ENCODE measurements around the gene ABTB1.
"Not testable (repeated sequence)": the region's sequence is repeated elsewhere in the genome, so short reads cannot be mapped to it uniquely, and the experiment has no call there.

ABTB1 gene

DNA sequence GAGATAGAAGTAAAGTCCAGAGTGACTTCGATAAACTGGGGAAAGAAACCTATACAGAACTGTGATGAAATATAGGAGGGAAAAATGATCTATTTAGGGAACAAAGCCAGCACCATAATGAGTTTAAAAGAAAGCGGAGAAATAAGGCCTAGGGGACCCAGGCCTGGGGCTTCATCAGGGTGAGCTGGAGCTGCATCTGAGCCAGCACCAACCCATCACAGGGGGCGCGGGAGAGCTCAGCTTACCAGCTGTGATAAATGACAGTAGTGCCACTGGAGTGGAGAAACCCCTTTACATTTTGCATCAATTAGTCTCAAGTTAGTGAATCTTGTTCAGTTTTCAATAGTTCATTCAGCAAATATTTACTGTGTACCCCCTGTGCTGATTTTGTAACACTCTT lies 22.5 kb upstream of the ABTB1 start:
- no peak for FAIRE-seq

DNA sequence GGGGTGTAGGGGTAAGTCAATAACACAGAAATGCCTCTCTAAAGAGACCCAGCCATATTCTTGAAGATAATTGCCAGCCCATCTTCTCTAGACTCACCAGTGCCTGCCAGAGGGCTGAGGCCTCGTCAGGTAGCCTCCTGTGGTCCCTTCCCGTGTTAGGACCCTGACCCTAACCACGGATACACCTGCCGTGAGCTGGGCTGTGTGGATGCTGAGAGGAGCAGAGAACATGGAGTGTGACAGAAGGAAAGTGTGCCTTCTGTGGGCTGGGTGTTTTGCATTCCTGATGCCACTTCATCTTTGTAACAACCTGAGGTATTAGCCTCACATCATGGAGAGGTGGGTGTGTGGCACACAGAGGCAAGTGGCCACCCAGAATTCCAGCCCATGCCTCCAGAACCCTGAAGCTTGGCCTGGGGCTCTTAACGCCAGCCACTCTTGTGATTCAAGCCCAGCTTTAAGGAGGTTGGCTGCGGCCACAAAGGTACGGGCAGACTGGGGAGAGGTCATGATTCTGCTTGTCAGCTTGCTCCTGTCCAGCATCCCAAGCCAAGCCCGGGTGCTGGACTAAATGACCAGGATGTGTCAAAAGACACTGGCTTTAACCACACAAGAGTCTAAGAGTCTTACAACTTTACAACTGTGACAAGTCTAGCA lies 21.1 kb upstream of the ABTB1 start:
- FAIRE-seq: no peak

DNA sequence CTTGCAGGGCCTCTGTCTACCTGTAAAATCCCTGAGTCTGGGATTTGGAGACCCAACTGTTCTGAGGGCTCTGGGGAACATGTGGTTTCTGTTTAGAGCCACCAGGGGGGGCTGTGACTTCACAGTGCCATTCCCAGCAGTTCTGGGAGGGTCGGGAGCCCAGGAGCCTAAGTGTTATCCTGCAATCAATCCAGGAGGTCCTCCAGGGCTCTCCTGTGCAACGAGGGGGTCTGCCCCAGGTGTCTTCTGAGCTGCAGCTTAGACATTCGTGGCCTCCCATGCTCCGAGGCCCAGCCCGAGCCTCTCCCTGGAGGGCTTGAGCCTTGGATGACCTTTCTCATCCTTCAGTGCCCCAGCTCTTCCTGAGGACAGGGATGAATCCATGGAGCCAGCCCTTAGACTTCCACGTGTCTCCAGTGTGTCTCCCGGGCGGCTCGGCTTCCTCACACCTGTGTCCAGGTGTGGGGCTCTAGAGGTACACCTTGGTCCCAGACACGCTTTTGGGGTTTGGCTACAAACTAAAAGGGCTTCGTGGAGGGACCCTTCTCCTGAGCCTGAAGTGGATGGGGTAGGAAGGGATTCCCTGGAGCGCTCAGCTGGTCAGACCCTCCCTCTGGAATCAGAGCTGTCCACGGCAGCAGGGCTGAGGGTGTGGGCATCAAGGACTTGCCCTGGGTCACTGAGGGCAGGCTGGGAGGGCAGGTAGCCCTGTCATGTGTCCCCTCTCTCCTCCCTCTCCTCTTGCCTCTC lies 20.3 kb upstream of the ABTB1 start:
- FAIRE-seq: no peak

DNA sequence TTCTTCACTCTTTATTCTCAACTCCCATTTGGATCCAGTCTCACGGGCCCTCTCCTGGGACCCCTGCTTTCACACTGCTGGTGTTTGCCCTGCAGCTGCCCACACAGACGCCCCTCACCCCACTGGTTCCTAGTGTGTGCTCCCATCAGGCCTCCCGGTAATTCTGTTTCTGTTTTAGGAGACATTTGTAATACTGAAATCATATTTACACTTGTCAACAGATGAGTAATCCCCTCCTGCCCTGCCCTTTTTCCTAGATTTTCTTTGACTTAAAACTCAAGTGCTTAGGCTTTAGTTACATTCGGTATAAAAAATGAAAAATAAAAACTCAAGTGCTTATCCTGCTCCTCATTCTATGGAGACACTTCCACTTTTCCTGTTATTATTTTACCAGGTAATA lies 18.4 kb upstream of the ABTB1 start:
- FAIRE-seq: no peak

DNA sequence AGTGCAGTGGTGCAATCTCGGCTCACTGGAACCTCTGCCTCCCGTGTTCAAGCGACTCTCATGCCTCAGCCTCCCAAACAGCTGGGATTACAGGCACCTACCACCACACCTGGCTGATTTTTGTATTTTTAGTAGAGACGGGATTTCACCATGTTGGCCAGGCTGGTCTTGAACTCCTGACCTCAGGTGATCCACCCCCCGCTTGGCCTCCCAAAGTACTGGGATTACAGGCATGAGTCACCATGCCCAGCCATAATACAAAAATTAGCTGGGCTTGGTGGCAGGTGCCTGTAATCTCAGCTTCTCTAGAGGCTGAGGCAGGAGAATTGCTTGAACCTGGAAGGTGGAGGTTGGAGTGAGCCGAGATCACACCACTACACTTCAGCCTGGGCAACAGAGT lies 17.8 kb upstream of the ABTB1 start:
- FAIRE-seq: not testable (repeated sequence)

DNA sequence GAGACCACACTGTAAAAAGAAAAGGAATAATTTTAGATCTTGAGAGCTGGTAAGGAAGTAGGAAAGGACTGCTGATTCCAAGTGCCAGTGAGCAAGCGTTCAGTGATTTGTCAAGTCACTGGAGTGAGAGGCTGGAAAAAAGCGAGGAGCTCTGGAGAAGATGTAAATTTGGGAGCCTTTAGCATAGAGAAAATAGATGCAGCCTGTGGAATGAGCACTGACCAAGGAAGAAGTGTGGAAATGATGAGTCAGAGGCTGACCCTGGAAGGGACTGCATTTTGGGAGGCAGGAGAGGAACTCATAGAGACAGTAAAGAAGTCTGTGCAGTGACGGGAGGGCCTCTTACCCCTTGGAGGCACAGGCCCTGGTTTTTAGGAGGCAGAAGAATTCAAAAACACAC lies 17.1 kb upstream of the ABTB1 start:
- no peak for FAIRE-seq

DNA sequence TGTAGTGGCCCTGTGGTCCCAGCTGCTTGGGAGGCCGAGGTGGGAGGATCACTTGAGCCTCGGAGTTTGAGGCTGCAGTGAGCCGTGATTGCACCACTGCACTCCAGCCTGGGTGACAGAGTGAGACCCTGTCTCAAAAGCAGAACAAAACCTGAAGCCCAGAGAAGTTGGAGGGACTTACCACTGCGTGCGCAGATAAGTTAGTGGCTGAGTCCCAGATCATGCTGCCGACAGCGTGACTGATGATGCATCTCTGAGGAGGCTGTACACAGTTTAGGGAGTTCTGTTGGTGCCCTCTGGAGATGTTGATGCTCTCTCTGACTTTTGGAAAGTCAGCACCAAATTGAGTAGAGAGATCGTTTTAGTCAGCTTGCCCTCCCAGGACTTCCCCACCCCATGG lies 15.8 kb upstream of the ABTB1 start:
- no peak for FAIRE-seq

DNA sequence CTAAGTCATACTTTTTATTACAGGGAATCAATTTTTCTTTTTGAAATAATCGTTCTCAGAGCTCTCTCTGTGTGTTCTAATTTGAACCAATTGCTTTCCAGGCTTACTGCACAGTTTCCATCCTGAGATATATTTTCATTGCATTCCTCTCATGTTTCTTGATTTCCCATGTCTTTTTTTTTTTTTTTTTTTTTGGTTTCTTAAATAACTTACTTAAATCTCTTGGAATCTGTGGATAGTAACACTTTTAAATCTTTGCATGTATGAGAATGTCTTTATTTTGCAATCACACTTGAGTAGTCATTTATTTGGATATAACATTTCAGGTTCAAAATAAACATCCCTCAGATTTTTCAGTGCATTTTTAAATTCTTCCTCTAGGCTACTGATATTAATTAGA lies 14.5 kb upstream of the ABTB1 start:
- no peak for FAIRE-seq

DNA sequence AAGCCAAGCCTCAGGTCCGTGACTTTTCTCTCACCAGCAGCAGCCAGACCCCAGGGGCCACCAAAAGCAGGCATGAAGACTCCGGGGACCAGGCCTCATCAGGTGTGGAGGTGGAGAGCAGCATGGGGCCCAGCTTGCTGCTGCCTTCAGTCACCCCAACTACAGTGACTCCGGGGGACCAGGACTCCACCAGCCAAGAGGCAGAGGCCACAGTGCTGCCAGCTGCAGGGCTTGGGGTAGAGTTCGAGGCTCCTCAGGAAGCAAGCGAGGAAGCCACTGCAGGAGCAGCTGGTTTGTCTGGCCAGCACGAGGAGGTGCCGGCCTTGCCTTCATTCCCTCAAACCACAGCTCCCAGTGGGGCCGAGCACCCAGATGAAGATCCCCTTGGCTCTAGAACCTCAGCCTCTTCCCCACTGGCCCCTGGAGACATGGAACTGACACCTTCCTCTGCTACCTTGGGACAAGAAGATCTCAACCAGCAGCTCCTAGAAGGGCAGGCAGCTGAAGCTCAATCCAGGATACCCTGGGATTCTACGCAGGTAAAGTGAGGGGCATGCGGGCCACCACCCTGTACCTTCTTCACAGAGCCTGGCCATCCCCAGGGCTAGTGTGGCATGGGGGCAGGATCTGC lies 12.0 kb upstream of the ABTB1 start:
- FAIRE-seq: no peak

DNA sequence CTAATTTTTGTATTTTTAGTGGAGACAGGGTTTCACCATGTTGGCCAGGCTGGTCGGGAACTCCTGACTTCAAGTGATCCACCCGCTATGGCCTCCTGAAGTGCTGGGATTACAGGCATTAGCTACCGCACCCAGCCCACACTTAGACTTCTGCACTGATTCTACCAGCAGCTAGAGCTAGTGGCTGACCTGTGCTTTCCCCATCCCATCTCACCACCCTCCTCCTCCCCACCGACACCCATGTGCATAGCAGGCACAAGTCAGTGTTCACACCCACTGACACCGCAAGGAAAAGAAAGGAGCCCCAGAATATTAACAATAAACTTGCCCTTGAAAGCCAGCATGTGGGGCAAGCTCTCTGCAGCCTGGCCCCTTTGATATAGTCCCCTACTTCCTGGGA lies 11.2 kb upstream of the ABTB1 start:
- FAIRE-seq: no peak

DNA sequence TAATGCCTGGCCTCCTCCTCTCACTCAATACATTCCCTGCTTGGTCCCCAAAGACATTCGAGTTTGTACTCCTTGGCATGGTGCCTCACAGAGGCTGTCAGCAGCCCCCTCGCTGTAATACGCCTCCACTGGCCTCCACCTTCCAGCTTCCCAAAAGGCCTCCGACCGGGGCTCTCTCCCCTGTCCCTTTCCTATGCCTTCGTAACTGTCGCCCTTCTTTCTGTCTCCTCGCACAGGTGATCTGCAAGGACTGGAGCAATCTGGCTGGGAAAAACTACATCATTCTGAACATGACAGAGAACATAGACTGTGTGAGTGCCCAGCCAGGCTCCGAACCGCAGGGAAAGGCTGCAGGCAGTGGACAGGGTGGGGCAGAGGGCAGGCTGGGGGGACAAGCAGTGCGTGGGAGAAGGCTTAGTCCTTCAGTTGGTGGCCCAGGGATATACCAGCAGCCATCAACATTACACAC lies 10.7 kb upstream of the ABTB1 start:
- FAIRE-seq: no peak

DNA sequence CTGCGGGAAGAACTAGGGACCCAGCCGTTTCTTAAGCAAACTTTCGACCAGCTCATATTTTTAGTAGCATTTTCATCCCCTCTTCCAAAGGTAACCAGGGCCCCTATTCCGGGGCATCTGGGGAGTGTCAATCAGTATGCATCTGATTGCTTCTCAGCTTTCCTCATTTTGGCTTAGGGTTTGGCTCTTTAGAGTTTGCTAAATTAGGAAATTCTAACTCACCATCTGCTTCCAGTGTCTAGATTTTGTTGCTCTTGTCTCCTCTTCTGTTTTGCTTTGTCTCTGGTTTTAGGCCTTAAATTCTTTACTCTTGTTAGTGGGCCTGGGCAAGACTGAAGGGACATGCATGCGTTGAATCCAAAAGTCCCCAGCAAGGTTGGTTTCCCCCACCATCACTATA lies 9.6 kb upstream of the ABTB1 start:
- FAIRE-seq: no peak

DNA sequence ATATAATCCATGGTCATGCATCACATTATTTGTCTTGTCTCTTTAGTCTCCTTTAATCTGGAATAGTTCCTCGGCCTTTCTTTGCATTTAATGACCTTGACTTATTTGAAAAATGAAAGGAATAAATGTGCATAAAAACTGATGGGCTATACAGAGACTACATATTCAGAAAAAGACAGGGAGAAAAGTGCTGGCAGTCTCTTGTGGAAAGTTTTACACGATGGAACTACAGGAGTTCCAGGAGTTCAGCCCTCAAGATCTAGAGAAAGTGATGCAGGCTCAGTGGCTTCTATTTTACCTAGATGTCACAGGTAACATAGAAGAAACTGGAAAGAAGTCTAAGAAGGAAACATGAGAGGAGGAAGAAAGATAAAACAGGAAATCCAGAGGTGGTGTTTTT lies 7.6 kb upstream of the ABTB1 start:
- FAIRE-seq: no peak

DNA sequence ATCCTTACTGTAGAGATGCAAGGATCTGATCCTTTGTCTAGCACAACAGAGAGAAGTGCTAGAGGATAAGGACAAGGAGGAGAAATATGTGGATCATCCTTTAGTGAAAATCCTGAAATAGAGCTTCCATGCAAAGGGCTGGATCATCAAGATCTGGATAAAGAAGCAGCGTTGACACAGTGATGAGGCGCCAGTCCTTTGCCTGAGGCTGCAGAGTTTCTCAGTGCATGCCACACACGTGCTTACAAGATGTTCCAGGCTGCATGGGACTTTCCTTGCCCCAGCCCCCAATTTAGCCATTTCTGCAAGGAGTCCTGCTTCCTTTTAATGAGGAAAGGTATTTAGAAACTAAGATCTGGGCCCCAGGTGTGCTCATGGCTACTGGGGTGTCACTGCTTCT lies 7.2 kb upstream of the ABTB1 start:
- FAIRE-seq: no peak

DNA sequence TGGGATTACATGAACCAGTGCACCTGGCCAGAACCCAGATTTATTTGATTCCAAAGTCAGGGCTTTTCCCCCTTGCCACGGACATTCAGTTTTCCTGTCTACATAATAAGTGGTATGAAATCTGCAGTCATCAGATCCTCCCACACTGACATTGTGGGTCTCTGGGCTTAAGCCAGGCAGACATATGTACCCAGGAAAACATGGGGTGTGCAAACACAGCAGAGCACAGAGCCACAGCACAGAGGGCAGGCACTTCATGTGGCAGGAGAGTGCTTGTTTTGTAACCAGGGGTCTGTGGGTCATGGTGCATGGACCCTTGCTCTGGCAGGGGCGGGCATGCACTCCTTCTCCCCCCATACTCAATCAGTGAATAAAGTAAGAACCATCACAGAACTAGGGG lies 6.1 kb upstream of the ABTB1 start:
- no peak for FAIRE-seq

DNA sequence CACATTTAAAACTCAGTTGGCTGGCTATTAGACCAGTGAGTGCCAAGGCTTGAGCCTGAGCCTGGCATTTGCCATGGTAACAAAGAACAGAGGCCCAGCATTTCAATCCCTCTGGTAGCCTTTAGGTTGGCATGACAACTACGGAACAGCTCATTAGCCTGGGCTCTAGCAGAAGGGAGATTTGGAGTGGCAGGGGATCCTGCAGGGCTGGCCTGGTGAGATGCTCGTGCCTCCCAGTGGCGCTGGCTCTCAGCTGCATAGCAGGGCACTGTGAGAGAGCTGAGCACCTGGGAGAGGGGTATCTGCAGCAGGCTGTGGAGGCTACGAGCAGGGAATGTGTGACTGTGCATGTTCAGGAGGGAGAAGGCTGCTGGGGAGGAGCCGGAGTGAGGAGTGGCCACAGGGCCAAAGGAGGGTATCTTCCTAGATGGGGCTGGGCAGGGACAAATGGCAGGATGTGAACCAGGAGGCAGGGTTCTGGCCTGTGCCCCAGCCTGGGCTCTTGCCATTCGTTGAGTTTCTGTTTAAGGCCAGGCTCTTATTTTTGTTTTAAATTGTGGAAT lies 5.6 kb upstream of the ABTB1 start:
- no peak for FAIRE-seq

DNA sequence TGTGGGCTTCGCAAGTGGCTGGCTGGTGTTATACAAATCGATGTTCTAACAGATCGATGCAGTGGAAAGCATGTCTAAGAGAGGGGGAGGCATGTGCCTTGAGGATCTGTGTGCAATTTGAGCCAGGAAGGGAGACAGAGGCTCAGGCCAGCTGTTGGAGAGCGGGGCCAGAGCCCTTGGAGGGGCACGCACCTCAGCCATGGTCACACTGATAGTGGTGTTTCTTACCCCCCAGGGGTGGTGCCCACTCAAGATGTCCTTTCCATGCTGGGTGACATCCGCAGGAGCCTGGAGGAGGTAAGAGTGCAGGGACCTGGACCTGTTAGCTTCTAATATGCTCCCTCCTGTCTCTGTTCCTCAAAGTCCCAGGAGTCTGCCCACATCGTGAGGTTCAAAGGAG lies 3.8 kb upstream of the ABTB1 start:
- FAIRE-seq: no peak

DNA sequence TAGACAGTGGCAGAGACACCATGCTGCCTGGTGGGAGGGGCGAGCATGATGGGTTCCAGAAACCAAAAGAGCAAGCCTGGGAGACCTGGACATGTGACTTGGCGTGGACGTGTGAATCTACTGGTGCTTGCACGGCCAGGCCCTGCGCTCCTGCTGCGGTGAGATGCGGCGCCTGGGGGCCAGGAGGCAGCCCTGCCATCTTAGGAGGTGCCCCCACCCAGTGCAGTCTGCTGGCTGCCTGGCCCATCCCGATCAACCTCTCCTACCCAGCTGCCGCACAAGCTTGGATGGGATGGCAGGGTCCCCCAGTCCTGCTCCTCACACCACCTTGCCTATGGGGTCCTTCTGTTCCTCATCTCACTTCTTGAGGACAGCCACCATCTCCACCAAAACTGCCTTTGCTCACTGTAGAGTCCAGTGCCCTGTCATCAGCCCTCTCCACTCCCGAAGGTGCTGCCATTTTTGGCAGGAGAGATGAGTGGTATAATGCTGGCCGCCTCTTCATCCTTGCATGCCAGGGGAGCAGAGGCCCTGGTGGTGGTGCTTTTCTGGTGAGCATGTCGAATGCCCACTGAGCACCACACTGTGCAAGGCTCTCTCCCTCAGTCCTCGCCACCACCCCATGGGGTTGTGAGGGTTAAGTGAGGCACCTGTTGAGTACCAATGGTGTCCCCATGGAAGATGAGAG lies 3.1 kb upstream of the ABTB1 start:
- no peak for FAIRE-seq

DNA sequence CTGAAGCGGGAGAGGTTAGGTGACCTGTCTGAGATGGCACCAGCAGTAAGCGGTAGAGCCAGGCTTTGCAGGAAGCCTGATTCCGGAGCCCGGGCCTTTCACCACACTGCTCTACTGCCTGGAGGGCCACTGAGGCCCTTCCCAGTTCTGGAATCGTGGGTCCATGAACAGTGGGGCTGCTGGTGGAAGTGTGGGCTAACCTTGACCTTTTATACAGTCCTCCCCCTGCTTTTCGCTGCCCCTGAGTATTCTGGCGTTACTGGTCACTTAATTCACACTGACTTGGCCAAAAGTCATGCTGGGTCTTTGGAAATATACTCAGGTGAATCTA lies 2.6 kb upstream of the ABTB1 start:
- FAIRE-seq: no peak

DNA sequence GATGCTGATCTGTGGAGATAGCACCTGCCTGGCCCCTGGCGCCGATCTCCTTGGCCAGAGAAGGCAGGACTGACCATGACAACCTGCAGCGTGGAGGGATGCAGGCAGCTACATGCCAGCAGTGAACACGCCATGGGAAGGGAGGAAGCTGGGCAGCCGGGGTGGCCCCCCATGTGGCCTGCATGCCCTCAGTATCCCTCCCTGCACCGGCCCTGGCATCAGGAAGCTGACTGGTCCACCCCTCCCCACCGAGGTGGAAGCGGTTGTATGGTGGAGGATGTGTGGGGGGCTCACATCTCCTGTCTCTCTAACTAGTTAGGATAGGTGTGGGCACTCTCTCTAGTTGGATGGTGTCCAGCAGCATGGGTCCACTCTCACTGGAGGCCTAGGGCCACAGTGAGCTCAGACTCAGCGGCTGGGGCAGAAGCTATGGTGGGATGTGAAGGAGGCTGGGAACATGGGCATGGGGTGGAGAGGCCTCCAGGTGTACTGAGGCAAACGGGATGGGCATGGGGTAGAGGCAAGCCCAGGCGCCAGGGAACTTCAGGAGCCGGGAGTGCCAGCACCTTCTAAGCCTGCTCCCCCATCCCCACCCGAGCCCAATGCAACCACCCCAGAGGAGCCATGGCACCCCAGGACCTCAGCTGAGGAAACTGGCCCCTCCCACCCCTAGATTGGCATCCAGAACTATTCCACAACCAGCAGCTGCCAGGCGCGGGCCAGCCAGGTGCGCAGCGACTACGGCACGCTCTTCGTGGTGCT lies 1.8 kb upstream of the ABTB1 start:
- FAIRE-seq: no peak

DNA sequence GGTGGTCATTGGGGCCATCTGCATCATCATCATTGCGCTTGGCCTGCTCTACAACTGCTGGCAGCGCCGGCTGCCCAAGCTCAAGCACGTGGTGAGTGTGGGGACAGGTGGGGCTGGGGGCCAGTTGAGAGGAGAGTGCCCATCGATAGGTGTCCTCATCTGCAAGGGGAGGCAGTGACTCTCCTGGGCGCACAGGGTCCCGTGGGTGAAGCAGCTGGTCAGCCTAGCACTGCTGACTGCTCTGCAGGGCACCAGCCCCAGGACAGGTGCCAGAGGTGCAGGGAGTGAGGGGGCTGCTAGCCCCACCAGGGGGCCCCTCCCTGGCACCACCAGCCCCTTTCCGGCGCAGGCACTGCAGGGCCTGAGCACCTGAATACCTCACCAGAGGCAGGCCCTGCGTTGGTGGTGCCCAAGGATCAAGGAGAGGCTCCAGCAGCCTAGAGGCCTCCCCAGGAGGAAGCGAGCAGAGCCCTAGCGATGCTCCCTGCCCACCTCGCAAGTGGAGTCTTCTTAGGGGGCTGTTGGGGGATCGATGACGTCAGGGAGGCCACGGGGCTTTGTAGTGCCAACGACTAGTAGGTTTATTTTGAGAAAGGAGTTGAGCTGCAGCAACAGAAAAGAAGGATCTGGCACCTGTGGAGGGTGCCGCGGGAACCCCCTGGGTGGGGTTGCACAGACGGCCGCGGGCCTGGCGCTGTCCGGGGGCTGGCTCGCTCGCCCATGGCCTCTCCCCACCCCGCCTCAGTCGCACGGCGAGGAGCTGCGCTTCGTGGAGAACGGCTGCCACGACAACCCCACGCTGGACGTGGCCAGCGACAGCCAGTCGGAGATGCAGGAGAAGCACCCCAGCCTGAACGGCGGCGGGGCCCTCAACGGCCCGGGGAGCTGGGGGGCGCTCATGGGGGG lies 976 bp upstream of the ABTB1 start:
- FAIRE-seq: no peak

Data from endometrium (tissue), 2 donors.